H9 (cell line): ENCODE results near the gene PRSS23. TPM values are rescaled to one million over a fixed set of nuclear protein-coding genes. Genes with fewer than 3 reads are reported as not detected.
"Not testable (repeated sequence)": the region's sequence is repeated elsewhere in the genome, so short reads cannot be mapped to it uniquely, and the experiment has no call there.

Source experiments
- DNase-seq: peaks from one replicate; pipeline ENCODE4 v3.0.0-alpha.2; 2017
- H2AFZ ChIP-seq: one replicate; pipeline ENCODE4 v1.6.1; 2013; ENCODE audit warnings: mild to moderate bottlenecking, low read length, control low read depth, moderate library complexity
- H2AK5ac ChIP-seq: 2 replicates; pipeline ENCODE4 v1.6.1; 2013; ENCODE audit warnings: low read length, control low read depth, mixed read lengths; ENCODE audit not compliant: insufficient read length
- H2BK120ac ChIP-seq: one replicate; pipeline ENCODE4 v1.6.1; 2013; ENCODE audit warnings: low read depth, mild to moderate bottlenecking, low read length, control low read depth, inconsistent platforms; ENCODE audit not compliant: poor library complexity, severe bottlenecking
- H2BK12ac ChIP-seq: 2 replicates; pipeline ENCODE4 v1.6.1; 2013; ENCODE audit warnings: low read length, control low read depth, mixed read lengths, low read depth; ENCODE audit not compliant: insufficient read length
- H2BK15ac ChIP-seq: 2 replicates; pipeline ENCODE4 v1.6.1; 2013; ENCODE audit warnings: low read depth, low read length, control low read depth
- H2BK20ac ChIP-seq: one replicate; pipeline ENCODE4 v1.6.1; 2013; ENCODE audit warnings: low read depth, mild to moderate bottlenecking, low read length, control low read depth, inconsistent platforms; ENCODE audit not compliant: poor library complexity, severe bottlenecking
- H2BK5ac ChIP-seq: 2 replicates; pipeline ENCODE4 v1.6.1; 2013; ENCODE audit warnings: low read length, control low read depth, mixed read lengths; ENCODE audit not compliant: insufficient read length
- H3K14ac ChIP-seq: 2 replicates; pipeline ENCODE4 v1.6.1; 2013; ENCODE audit warnings: low read length, control low read depth; ENCODE audit not compliant: insufficient read depth
- H3K18ac ChIP-seq: 2 replicates; pipeline ENCODE4 v1.6.1; 2013; ENCODE audit warnings: low read depth, mild to moderate bottlenecking, mixed read lengths, low read length, control low read depth; ENCODE audit not compliant: insufficient read length
- H3K23ac ChIP-seq: 2 replicates; pipeline ENCODE4 v1.6.1; 2013; ENCODE audit warnings: low read length, control low read depth, mixed read lengths, low read depth; ENCODE audit not compliant: insufficient read length
- H3K23me2 ChIP-seq: 2 replicates; pipeline ENCODE4 v1.6.1; 2013; ENCODE audit warnings: low read depth, mild to moderate bottlenecking, mixed read lengths, low read length, control low read depth; ENCODE audit not compliant: insufficient read length, poor library complexity, severe bottlenecking
- H3K27ac ChIP-seq: 2 replicates; pipeline ENCODE4 v1.5.1; 2013; ENCODE audit warnings: low read length, control low read depth, mixed read lengths, low read depth; ENCODE audit not compliant: insufficient read length
- H3K27me3 ChIP-seq: 2 replicates; pipeline ENCODE4 v1.6.1; 2013; ENCODE audit warnings: low read length, control low read depth, inconsistent platforms; ENCODE audit not compliant: insufficient read depth
- H3K4ac ChIP-seq: 2 replicates; pipeline ENCODE4 v1.6.1; 2013; ENCODE audit warnings: low read depth, mild to moderate bottlenecking, control low read depth, inconsistent platforms, low read length, moderate library complexity
- H3K4me1 ChIP-seq: 2 replicates; pipeline ENCODE4 v1.6.1; 2013; ENCODE audit warnings: low read length, control low read depth, inconsistent platforms; ENCODE audit not compliant: insufficient read depth
- H3K4me2 ChIP-seq: 2 replicates; pipeline ENCODE4 v1.6.1; 2013; ENCODE audit warnings: low read length, control low read depth, mixed read lengths; ENCODE audit not compliant: insufficient read length, insufficient read depth
- H3K56ac ChIP-seq: 2 replicates; pipeline ENCODE4 v1.6.1; 2013; ENCODE audit warnings: low read depth, mild to moderate bottlenecking, mixed read lengths, low read length, control low read depth; ENCODE audit not compliant: insufficient read length
- H3K79me1 ChIP-seq: 2 replicates; pipeline ENCODE4 v1.6.1; 2013; ENCODE audit warnings: low read depth, mild to moderate bottlenecking, moderate library complexity, low read length, control low read depth, inconsistent platforms; ENCODE audit not compliant: insufficient read depth, poor library complexity, severe bottlenecking
- H3K79me2 ChIP-seq: 2 replicates; pipeline ENCODE4 v1.6.1; 2013; ENCODE audit warnings: low read length, control low read depth, inconsistent platforms; ENCODE audit not compliant: insufficient read depth
- H3K9ac ChIP-seq: 2 replicates; pipeline ENCODE4 v1.6.1; 2013; ENCODE audit warnings: low read length, control low read depth, mixed read lengths; ENCODE audit not compliant: insufficient read length; ENCODE audit errors: extremely low read depth
- H3K9me3 ChIP-seq: one replicate; pipeline ENCODE4 v1.6.1; 2013; ENCODE audit warnings: low read depth, low read length, inconsistent platforms; ENCODE audit not compliant: control insufficient read depth
- H3T11ph ChIP-seq: one replicate; pipeline ENCODE4 v1.6.1; 2013; ENCODE audit warnings: mild to moderate bottlenecking, low read length, control low read depth, inconsistent platforms
- H4K20me1 ChIP-seq: one replicate; pipeline ENCODE4 v1.6.1; 2013; ENCODE audit not compliant: control insufficient read depth, insufficient read length, insufficient read depth
- H4K5ac ChIP-seq: 2 replicates; pipeline ENCODE4 v1.6.1; 2013; ENCODE audit warnings: low read depth, mild to moderate bottlenecking, mixed read lengths, low read length, control low read depth; ENCODE audit not compliant: insufficient read length
- H4K8ac ChIP-seq: replicated peaks from 2 replicates; pipeline ENCODE4 v1.6.1; 2013; ENCODE audit warnings: low read length, control low read depth, mixed read lengths, low read depth; ENCODE audit not compliant: insufficient read length
- H4K91ac ChIP-seq: 2 replicates; pipeline ENCODE4 v1.6.1; 2013; ENCODE audit warnings: low read depth, mild to moderate bottlenecking, moderate library complexity, mixed read lengths, low read length, control low read depth; ENCODE audit not compliant: insufficient read length
- H3K27ac Mint-ChIP-seq, 3 experiments: 2 replicates in 2 of 3; 3 replicates in 1 of 3; pipeline ENCODE4 v1.8.0; 2020 to 2021; ENCODE audit warnings: mixed read lengths in 3 of 3, mild to moderate bottlenecking in 1 of 3, moderate library complexity in 1 of 3
- H3K27me3 Mint-ChIP-seq: 2 replicates; pipeline ENCODE4 v1.8.0; 2021; ENCODE audit warnings: low read depth, mild to moderate bottlenecking, moderate library complexity, mixed read lengths
- H3K36me3 Mint-ChIP-seq, 3 experiments: 2 replicates in 2 of 3; 3 replicates in 1 of 3; pipeline ENCODE4 v1.8.0; 2020 to 2021; ENCODE audit warnings: low read depth in 3 of 3, mixed read lengths in 3 of 3; ENCODE audit not compliant: insufficient read depth in 1 of 3
- H3K4me1 Mint-ChIP-seq, 2 experiments: 2 replicates each; pipeline ENCODE4 v1.8.0; 2020; ENCODE audit warnings: mixed read lengths in 2 of 2
- H3K4me3 Mint-ChIP-seq, 2 experiments: 2 replicates in 1 of 2; 3 replicates in 1 of 2; pipeline ENCODE4 v1.8.0; 2020 to 2021; ENCODE audit warnings: mild to moderate bottlenecking in 2 of 2, mixed read lengths in 2 of 2, moderate library complexity in 1 of 2
- H3K9me3 Mint-ChIP-seq, 2 experiments: 2 replicates in 1 of 2; 3 replicates in 1 of 2; pipeline ENCODE4 v1.8.0; 2020; ENCODE audit warnings: mild to moderate bottlenecking in 2 of 2, mixed read lengths in 2 of 2, moderate library complexity in 1 of 2
- WGBS: extraction: QIAGEN DNeasy Blood & Tissue Kit; methylation state at CpG from one replicate; pipeline ENCODE4 v1.1.7; 2013; ENCODE audit warnings: missing lambda C conversion rate, low lambda C conversion rate, mixed read lengths; ENCODE audit not compliant: insufficient read length; ENCODE audit errors: extremely low coverage; 5-methylcytosine and 5-hydroxymethylcytosine counted together
- total RNA-seq: library from RNA; stranded (reverse); gene quantifications from 2 replicates; pipeline ENCODE4 v1.2.1, GENCODE V29; 2021

The PRSS23 gene
- total RNA-seq, 1 experiment from 2014 or later, result 6.9 TPM

DNA sequence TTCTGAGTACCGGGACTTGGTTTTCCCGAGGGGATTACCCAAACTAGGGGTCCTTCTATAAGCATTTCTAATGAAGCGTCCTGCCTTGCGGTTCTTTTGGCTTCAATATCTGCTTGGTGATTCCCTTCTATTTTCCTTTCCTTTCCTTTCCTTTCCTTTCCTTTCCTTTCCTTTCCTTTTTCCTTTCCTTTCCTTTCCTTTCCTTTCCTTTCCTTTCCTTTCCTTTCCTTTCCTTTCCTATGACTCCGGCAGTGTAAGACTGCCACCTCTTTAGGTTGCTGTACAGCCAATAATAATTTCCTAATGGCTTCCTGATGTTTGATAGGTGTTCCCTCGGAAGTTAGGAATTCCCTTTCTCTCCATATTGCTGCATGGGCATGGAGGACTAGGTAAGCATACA lies 34.0 kb downstream of the PRSS23 start:
- H3K4me1 Mint-ChIP-seq, H3K9me3 Mint-ChIP-seq, H3K36me3 Mint-ChIP-seq, H2BK120ac ChIP-seq, H2AFZ ChIP-seq, H3K27me3 ChIP-seq, H3K9me3 ChIP-seq, H3T11ph ChIP-seq, H3K9ac ChIP-seq, H3K18ac ChIP-seq, H3K27ac Mint-ChIP-seq, H2BK20ac ChIP-seq, H2AK5ac ChIP-seq, H3K27me3 Mint-ChIP-seq, H3K56ac ChIP-seq, H3K4ac ChIP-seq, H3K23me2 ChIP-seq, H2BK12ac ChIP-seq, H4K5ac ChIP-seq, H4K8ac ChIP-seq, H3K79me2 ChIP-seq, H4K20me1 ChIP-seq, H2BK15ac ChIP-seq, H3K4me3 Mint-ChIP-seq, H3K79me1 ChIP-seq, H2BK5ac ChIP-seq, H4K91ac ChIP-seq, H3K23ac ChIP-seq, H3K27ac ChIP-seq, H3K14ac ChIP-seq, H3K4me1 ChIP-seq, H3K4me2 ChIP-seq, DNase-seq: not testable (repeated sequence)
- WGBS, result no CpG with 5 or more reads among the region's 6 CpGs

DNA sequence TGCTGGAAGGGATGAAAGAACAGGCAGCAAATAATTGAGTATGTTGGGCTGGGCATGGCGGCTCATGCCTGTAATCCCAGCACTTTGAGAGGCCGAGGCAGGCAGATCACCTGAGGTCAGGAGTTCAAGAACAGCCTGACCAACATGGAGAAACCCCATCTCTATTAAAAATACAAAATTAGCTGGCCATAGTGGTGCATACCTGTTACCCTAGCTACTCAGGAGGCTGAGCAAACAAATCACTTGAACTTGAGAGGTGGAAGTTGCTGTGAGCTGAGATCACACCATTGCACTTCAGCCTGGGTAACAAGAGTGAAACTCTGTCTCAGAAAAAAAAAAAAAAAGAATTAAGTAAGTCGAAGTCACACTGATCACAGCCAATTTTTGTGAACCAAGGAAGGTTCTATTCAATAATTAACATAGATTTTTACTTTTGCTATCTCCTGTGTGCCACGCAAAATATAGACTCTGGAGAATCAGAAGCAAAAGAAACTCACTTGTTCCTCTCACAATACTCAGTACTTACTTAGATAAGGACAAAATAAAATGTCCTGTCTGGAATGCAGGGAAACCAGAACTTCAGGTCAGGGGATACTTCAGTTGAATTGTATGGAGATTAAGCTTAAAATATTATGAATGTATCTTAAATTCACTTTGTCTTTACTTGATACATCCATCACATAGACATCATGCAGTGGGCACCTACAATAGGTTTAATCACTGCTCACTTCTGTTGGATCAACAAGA lies 44.6 kb downstream of the PRSS23 start:
- H4K20me1 ChIP-seq, H3K23ac ChIP-seq, H3K23me2 ChIP-seq, H3K4me2 ChIP-seq, H2AFZ ChIP-seq, H3K27ac ChIP-seq, H2BK12ac ChIP-seq, H3K27me3 ChIP-seq, H3K4me3 Mint-ChIP-seq, H4K5ac ChIP-seq, H2AK5ac ChIP-seq, H3T11ph ChIP-seq, H3K79me1 ChIP-seq, H3K79me2 ChIP-seq, H3K14ac ChIP-seq, H2BK20ac ChIP-seq, H2BK15ac ChIP-seq, H2BK5ac ChIP-seq, H4K91ac ChIP-seq, DNase-seq, H2BK120ac ChIP-seq, H3K4ac ChIP-seq, H3K56ac ChIP-seq, H3K27ac Mint-ChIP-seq, H3K18ac ChIP-seq, H3K9ac ChIP-seq, H3K4me1 ChIP-seq, H3K27me3 Mint-ChIP-seq, H3K9me3 ChIP-seq, H4K8ac ChIP-seq, H3K36me3 Mint-ChIP-seq: not testable (repeated sequence)
- Mint-ChIP-seq H3K4me1 (peaks cover 10 to 11% of the 10 kb centered on the region in 2 experiments), H3K9me3 (peaks cover 12 to 19% of the 10 kb centered on the region in 2 experiments; a peak in 4 of 5 replicates)
- WGBS, result no CpG with 5 or more reads among the region's 4 CpGs
